Fibroblast of peridontal ligament (primary cell): ENCODE results near the gene DRD3.

ENCODE experiments used
- DNase-seq: peaks from one replicate; pipeline ENCODE4 v3.0.0-alpha.2; 2010; ENCODE audit errors: extremely low read depth

The DRD3 gene

DNA sequence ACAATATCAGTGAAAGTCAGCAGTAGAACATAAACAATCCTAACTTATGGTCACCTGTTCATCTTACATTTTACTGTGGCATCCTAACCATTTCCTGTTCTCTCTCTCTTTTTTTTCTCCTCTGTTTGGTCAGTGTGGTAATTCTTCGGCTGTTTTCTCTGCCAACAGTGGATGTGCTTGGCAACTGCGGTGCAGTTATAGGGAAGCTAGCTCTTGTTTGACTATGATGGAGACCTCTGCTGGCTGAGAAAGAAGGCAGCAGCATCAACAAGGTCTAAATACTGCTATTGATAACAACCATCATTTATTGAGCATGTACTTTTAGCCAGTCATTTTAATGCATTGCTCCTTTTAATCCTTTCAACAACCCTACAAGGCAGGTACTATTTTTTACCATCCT, 723 bp upstream of the DRD3 start:
- DNase-seq, result peak; percentile 35

GRCh38 chr3:114176890-114177289, 2.0 kb downstream of the DRD3 start:
- DNase-seq, result no peak

- no peak for DNase-seq
These were observed 2.4 kb downstream of the DRD3 start for GRCh38 chr3:114176487-114176886.

DNA sequence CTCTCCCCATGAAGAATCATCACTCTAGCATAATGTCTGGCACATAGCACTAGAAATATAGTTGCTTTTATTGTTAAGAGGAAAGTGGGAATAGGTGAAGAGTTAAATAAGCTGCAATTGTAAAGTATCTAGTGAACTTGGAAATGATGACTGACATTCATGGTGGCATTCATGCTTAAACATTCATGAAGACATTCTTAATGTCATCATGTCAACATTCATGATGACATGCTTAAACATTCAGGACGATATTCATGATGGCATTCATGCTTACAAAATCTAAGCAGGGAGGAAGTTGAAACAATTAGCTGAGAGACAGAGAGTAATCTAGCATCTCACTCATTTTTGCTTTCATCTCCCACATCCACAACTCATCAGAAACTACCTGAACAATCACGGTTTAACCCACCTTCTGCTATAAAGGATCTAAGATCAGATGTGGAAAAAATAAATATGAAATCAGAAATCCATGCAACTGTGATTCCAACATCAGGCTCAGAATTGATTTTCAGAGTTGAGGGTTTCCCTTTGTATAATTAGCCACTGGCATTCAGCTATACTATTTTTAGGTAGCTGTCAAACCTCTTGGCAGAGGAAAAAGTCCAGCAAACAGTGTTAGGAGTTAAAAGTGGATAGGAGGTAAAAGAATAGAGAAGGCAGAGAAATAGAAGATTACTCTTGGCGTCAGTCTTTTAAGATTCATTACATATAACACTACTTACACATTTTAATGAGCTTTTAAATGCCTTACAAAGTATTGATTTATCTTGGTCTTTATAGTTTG, 3.5 kb downstream of the DRD3 start:
- DNase-seq, result no peak

DNA sequence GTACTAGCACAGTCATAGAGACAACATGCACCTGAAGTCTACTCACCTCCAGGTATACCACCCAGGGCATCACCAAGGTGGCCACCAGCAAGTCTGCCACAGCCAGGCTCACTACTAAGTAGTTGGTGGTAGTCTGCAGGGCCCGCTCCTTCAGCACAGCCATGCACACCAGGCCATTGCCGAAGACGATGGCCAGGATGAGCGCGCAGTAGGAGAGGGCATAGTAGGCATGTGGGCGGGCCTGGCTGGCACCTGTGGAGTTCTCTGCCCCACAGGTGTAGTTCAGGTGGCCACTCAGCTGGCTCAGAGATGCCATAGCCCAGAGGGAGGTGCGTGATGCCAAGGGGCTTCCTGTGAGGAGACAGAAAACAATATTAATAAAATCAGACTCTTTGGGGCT, 7.2 kb downstream of the DRD3 start:
- no peak for DNase-seq

- DNase-seq, result no peak
These were observed 10.7 kb downstream of the DRD3 start for GRCh38 chr3:114168150-114168549.

DNA sequence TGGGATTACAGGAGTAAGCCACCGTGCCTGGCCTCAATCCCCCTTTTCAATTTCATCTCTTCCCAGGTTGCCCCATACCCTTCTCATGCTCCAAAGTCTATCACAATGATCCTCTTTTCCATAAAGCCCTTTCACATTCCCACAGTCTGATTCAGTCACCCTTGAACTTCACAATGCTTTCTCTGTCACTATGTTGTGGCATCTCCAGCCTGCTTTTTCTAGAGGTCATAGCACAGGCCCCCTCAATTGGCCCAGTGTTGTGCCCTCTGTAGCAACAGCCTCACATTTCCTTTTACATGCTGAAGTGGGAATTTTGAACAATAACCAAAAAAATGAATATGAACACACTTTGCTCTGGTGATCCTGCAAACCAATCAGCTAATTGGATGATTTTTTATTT, 21.5 kb downstream of the DRD3 start:
- DNase-seq, result no peak

DNA sequence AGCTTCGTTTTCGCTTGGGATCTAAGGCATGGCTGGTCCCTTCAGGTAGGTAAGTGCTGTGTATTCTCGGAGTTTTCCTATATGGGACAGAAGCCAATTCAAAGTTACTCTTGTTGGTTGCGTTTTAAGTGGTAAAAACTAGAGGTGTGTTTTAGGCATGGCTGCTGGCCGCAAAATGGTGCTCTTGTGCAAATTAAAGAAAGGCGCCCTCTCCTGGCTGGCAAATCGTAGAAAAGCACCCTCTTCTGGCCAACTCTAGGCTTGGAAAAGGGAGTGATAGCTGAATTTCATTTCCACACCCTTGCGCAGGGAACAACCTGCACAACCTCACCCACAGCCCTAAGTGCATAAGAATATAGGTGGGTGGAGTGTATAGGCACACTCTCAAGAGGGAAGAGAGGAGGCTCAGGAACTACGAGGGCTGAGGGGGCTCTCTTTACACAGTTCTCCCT, 23.5 kb downstream of the DRD3 start:
- peak; percentile 23 for DNase-seq

DNA sequence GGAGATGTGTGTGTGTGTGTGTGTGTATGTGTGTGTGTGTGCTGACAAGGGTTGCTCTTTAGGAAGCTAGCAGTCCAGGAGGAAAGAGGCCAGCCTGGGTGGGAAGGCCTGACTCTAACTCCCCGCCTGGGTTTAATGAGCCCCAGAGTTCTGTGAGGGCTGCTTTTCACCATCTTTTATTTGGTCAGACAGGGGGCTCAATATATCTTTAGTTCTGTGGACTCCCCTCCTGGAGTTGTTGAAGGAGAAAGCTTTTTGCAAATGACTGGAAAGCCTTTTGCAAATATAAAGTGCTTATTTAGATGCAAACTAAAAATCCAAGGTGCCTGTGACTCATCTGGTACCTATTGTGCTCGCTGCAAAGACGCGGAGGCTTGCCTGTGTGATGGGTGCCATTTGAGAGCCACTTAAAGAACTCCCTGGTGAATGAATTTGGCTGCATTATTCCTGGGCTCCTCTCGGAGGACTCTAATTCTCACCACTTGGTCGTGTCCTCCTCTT, 24.5 kb downstream of the DRD3 start:
- no peak for DNase-seq

- peak; percentile 70 for DNase-seq
These were observed 26.2 kb downstream of the DRD3 start for GRCh38 chr3:114152519-114153151.

- no peak for DNase-seq
These were observed 27.8 kb downstream of the DRD3 start for GRCh38 chr3:114151091-114151490.

- no peak for DNase-seq
These were observed 31.6 kb downstream of the DRD3 start for GRCh38 chr3:114147251-114147650.

- DNase-seq, result peak; percentile 97
These were observed 33.8 kb downstream of the DRD3 start for GRCh38 chr3:114144909-114145688.

- no peak for DNase-seq
These were observed 35.0 kb downstream of the DRD3 start for GRCh38 chr3:114143817-114144216.

GRCh38 chr3:114139836-114140235, 39.0 kb downstream of the DRD3 start:
- no peak for DNase-seq

- no peak for DNase-seq
These were observed 44.9 kb downstream of the DRD3 start for GRCh38 chr3:114133947-114134346.

- DNase-seq, result no peak
These were observed 46.4 kb downstream of the DRD3 start for GRCh38 chr3:114132500-114132899.

DNA sequence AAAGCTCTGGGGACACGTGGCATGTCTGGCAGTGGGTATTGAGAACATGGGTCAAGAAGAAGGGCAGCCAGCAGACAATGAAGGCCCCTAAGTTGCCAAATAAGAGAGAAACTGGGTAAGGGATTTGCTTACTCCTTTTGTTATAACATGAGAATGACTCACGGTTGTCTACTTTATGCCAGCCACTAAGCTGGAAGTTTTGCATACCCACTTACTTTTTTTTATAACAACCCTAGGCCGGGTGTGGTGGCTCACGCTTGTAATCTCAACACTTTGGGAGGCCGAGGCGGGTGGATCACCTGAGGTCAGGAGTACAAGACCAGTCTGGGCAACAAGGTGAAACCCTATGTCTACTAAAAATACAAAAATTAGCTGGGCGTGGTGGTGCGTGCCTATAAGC, 50.0 kb downstream of the DRD3 start:
- no peak for DNase-seq

- no peak for DNase-seq
These were observed 50.6 kb downstream of the DRD3 start for GRCh38 chr3:114128231-114128630.

DNA sequence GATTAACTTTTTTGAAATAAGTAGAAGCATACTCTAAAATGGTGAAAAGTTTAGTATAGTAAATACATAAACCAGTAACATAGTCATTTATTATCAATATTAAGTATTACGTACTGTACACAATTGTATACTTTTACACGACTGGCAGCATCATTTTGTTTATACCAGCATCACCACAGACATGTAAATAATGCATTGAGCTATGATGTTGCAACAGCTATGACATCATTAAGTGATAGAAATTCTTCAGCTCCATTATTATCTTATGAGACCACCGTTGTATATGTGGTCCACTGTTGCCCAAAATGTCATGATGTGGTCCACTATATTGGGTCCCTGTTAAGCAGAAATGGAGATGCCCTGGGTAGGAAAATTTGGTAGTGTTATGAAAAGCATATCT, 51.3 kb downstream of the DRD3 start:
- peak; percentile 33 for DNase-seq

DNA sequence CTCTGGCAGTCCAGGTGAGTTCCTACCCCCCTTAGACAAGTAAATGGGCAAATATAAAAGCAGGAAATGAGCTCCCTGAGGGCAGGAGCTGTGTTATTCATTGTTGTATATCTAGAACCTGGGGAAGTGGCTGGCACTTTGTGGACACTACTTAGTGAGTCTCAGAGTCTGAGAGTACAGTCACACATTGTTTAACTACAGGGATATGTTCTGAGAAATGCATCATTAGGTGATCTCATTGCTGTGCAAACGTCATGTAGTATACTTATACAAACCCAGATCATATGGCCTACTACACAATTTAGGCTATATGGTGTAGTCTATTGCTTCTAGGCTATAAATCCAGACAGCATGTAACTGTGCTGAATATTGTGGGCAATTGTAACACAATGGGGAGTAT, 52.4 kb downstream of the DRD3 start:
- no peak for DNase-seq

DNA sequence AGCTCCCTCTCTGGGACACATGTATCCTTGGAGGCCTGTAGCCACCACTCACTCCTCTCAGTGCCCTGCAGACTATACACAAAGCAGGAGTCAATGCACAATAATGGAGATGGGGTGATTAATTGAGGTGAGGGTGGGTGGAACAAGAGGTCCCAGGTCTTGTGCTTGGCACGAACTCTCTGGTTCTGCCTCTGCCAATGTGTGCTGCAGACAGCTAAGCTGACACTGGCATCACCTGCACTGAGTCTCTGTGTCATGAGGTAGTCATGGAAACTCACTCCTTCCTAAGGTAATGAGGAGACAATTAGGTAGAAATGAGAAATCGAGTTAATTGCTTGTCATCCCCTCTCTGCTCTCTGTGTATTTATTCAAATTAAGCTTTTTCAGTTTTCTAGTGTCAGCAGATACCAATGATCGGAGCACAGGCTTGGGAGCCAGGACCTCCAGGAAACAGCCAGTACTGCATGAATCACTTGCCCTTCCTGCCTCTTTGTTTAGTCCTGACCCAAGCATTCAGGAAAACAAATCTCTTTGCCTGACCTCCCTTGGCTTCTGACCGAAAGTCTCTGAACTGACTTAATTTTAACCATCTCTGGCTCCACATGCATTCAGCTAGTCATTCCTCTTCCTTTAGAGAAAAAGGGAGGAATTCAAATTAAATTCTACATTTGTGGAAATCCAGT, 56.7 kb downstream of the DRD3 start:
- DNase-seq, result peak; percentile 64
